ENCODE data around the gene RAI1. TPM values are rescaled to one million over a fixed set of nuclear protein-coding genes. Genes with fewer than 3 reads are reported as not detected.
"Not testable (repeated sequence)": the region's sequence is repeated elsewhere in the genome, so short reads cannot be mapped to it uniquely, and the experiment has no call there.

RAI1 gene
- total RNA-seq, 1 donor, result 8.9 TPM

DNA sequence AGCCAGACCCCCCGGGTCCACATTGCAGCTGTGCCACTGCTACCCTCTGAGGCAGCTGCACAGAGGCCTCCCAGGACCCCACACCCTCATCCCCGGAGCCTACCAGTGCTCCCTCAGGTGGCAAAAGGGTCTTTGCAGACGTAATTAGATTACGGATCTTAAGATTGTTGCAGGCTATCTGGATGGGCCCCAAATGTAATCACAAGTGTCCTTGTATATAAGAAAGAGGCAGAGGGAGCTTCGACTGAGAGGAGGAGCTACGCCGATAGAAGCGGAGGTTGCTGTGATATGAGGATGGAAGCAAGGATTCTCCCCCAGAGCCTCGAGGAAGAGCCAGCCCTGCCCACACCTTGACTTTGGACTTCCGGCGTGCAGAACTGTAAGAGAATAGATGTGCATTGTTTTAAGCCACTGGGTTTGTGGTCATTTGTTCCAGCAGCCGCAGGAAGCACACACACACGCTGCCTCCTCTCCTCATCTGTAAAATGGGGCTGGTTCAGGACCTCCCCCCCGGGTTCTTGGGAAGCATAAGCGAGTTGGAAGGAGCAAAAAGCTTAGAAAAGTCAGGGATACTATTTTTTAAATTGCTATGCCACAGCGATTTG is 10.5 kb upstream of the RAI1 start:
- H3K9me3 ChIP-seq (ENCODE audit: low read depth, low read length), result no peaks in the 10 kb centered on the region

DNA sequence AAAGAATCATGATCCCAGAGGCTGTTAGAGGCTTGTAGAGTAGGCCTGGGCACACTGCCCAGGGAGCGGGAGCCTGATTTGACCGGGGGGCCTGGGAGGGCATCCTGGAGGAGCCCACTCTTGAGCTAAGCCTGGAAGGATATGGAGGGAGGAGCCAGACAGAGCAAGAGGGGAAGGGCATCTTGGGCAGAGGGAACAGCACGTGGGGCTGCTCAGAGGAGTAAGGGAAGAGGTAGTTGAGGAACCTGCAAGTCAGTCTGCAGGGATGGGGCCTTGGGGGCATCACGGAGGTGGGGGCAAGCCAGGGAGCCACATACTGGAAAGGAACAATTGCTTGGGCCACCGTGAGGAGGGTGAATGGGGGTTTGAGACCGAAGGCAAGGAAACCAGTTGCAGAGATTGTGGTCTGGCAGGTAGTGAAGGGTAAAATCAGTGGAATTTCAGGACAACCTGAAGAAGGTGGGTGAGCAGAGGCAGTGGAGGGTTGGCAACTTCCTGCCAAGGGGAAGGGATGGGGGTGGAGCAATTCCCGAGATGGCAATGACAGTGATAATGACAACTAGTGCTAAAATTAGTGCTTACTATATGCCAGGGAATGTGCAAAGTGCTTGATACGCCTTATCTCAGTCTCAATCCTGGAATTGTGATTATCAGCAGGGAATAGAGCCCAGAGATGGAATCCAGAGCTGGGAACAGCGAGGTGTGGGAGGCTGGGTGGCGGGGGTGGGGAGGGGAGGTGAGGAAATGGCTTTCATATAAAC is 9.7 kb upstream of the RAI1 start:
- H3K27me3 ChIP-seq (ENCODE audit: insufficient read depth, low read length), result no peaks in the 10 kb centered on the region

More for the DNA sequence above, 10.5 kb upstream of the RAI1 start:
- Histone ChIP-seq H3K4me1 (ENCODE audit: insufficient read depth, low read length) (peaks cover 13% of the 10 kb centered on the region), H3K27me3 (ENCODE audit: insufficient read depth, low read length) (no peaks in the 10 kb centered on the region), H3K4me3 (ENCODE audit: low read length) (no peak overlapping the region)

DNA sequence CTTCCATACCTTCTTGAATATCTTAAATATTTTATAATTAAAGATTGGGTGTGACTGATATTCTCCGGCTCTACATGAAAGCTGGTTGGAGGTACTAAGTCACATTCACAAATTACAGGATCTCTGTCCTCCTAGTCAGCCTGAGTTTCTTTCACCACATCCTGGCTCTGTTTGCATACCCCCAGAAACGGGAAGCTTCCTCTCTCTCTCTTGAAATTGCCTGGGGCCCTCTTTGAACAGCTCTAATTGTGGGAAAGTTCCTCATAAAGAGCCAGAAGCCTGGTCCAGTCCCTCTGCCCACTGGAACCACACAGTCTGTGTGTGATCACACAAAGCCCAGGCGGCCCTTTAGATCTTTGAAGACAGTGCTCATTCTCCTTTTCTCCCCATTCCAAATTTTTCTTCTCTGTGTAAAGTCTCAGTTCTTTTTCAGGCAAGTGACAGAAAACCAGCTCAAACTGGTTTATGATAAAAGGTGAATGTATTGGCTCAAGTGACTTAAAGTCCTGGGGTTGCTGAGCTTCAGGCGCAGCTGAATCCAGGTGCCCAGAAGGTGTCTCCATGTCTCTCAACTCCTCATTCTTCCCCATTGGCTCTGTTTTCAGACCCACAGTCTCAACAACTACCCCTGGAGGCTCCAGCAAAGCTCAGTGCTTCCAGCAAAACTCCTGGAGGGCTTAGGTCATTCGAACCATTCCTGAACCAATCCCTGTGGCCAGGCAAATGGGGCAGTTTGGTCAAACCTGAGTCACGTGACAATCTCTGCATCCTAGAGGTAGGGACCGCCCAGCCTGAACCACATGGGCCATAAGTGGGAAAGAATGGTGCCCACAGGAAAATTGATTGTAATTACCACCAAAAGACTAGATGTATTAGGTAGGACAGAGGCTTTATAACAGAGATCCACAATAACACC is 8.5 kb upstream of the RAI1 start:
- no peak overlapping the region for H3K4me3 ChIP-seq (ENCODE audit: low read length)
- H3K9me3 ChIP-seq (ENCODE audit: low read depth, low read length), result no peaks in the 10 kb centered on the region
- H3K4me1 ChIP-seq (ENCODE audit: insufficient read depth, low read length), result peaks cover 25% of the 10 kb centered on the region
- H3K27me3 ChIP-seq (ENCODE audit: insufficient read depth, low read length), result no peaks in the 10 kb centered on the region

More for the DNA sequence above, 9.7 kb upstream of the RAI1 start:
- peaks cover 20% of the 10 kb centered on the region for H3K4me1 ChIP-seq (ENCODE audit: insufficient read depth, low read length)
- H3K9me3 ChIP-seq (ENCODE audit: low read depth, low read length), result no peaks in the 10 kb centered on the region
- no peak overlapping the region for H3K4me3 ChIP-seq (ENCODE audit: low read length)

DNA sequence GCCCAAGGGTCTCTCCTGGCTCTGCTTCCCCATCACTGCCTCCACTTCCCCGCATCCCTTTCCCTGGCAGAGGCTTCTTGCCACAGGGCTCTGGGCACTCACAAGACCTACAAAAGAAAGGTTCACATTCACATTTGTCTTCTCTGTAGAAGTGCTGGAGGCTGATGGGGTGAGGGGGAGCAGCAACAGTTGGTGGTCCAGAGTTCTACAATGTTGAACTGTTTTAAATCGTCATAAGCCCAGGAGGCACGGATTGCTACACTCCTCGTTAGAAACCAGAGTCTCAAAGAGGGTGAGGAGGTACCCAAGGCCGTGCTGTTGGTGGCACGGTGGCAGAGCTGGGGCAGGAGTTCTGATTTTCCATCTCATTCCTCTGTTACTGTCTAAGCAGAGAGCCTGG is 5.8 kb upstream of the RAI1 start:
- H3K9me3 ChIP-seq (ENCODE audit: low read depth, low read length), result no peaks in the 10 kb centered on the region
- H3K4me1 ChIP-seq (ENCODE audit: insufficient read depth, low read length), result peaks cover 25% of the 10 kb centered on the region
- no peak overlapping the region for H3K4me3 ChIP-seq (ENCODE audit: low read length)
- H3K27me3 ChIP-seq (ENCODE audit: insufficient read depth, low read length), result no peaks in the 10 kb centered on the region

DNA sequence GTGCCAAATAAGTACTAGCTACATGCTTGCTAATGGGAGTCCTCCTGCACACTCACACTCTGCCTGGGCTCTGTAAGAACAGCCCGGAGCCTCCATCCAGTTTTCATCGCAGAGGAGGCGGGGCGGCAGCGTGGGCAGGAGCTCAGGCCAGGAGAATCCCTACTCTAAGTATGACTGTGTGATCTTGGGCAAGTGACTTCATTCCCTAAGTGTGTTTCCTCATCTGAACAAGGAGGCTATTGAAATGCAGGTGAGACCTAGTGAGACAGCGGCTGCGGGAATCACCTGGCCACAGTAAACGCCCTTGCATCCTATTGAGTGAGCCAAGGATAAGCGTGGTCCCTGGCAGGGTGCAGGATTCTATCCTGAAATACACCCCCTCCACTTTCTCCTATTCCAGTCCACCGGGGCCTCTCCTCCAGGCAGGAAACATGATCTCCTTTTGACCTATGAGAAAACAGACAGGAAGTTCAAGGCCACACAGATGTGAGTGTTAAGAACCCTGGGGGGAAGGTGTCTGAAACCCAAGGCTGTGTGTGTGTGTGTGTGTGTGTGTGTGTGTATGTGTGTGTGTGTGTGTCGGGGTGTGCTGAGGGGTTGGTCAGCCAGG is 5.2 kb upstream of the RAI1 start:
- H3K4me3 ChIP-seq (ENCODE audit: low read length), result no peak overlapping the region
- H3K4me1 ChIP-seq (ENCODE audit: insufficient read depth, low read length), result peaks cover 28% of the 10 kb centered on the region
- H3K27me3 ChIP-seq (ENCODE audit: insufficient read depth, low read length), result no peaks in the 10 kb centered on the region
- no peaks in the 10 kb centered on the region for H3K9me3 ChIP-seq (ENCODE audit: low read depth, low read length)

DNA sequence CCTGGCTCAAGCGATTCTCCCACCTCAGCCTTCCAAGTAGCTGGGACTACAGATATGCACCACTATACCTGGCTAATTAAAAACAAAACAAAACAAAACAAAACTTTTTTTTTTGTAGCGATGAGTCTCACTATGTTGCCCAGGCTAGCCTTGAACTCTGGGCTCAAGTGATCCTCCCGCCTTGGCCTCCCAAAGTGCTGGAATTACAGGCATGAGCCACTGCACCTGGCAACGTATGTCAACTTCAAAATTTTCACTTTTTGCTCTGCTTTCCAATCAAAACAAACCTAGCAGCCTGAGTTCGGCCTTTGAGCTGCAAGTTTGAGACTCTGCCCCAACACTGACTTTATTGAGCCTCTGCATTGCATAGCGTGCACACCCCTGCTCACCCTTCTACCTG is 4.5 kb upstream of the RAI1 start:
- no peaks in the 10 kb centered on the region for H3K27me3 ChIP-seq (ENCODE audit: insufficient read depth, low read length)

DNA sequence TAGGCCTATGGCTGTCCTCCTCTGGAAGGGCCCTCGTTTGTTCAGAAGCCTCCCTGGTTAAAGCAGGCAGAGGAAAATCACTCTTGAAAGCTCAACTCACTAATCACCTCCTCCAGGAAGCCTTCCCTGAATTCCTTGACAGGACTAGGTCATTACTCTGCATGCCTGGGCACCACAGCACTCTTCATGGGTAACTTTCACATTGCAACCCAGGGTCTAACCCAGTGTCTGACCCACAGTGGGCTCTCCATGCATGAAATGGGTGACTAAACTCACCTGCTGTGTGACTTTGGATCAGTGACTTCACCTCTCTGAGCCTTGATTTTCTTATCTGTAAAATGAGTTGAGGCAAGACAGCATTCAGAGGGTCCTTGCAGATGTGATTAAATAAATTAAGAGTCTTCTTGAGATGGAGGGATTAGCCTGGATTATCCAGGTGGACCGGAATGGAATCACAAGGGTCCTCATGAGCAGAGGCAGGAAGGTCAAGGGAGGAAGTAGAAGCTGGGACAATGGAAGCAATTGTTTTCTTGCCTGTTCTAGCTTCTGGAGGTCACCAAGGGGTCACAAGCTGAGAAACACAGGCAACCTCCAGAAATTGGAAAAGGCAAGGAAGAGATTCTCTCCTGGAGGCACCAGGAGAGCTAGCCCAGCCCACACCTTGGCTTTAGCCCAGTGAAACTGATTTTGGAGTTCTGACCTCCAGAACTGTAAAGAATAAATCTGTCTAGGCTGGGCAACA is 3.8 kb upstream of the RAI1 start:
- Histone ChIP-seq H3K4me1 (ENCODE audit: insufficient read depth, low read length) (peaks cover 24% of the 10 kb centered on the region), H3K27me3 (ENCODE audit: insufficient read depth, low read length) (no peaks in the 10 kb centered on the region), H3K9me3 (ENCODE audit: low read depth, low read length) (no peaks in the 10 kb centered on the region), H3K4me3 (ENCODE audit: low read length) (no peak overlapping the region)

More for the DNA sequence above, 4.5 kb upstream of the RAI1 start:
- Histone ChIP-seq H3K9me3 (ENCODE audit: low read depth, low read length) (no peaks in the 10 kb centered on the region), H3K4me3 (ENCODE audit: low read length) (no peak overlapping the region), H3K4me1 (ENCODE audit: insufficient read depth, low read length) (peaks cover 29% of the 10 kb centered on the region)

DNA sequence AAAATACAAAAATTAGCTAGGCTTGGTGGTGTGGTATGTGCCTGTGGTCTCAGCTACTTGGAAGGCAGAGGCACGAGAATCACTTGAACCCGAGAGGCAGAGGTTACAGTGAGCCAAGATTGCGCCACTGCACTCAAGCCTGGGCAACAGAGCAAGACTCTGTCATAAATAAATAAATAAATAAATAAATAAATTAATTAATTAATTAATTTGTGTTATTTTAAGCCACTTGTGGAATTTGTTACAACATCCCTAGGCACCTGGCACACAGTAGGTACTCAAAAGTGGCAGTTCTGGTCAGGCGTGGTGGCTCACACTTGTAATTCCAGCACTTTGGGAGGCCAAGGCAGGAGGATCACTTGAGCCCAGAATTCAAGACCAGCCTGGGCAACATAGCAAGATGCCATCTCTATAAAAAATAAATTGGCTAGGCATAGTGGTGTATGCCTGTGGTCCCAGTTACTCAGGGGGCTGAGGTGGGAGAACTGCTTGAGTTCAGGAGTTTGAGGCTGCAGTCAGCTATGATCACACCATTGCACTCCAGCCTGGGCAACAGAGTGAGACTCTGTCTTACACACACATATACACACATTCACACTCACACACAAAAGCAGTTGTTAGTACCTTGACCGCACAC is 3.1 kb upstream of the RAI1 start:
- not testable (repeated sequence) for H3K9me3 ChIP-seq (ENCODE audit: low read depth, low read length)

DNA sequence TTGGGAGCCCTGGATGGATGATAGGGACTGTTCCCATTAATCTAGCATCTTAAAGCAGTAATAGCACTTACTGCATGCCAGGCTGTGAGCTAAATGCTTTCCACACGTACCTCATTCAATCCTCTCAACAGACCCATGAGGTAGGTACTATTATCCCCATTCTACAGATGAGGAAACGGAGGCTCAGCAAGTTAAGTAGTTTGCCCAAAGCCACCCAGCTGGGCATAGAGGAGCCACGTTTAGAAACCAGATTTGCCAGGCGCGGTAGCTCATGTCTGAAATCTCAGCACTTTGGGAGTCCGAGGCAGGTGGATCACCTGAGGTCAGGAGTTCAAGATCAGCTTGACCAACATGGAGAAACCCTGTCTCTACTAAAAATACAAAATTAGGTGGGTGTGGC is 2.0 kb upstream of the RAI1 start:
- H3K4me3 ChIP-seq (ENCODE audit: low read length), result no peak overlapping the region
- no peaks in the 10 kb centered on the region for H3K27me3 ChIP-seq (ENCODE audit: insufficient read depth, low read length)
- peaks cover 29% of the 10 kb centered on the region for H3K4me1 ChIP-seq (ENCODE audit: insufficient read depth, low read length)
- H3K9me3 ChIP-seq (ENCODE audit: low read depth, low read length), result no peaks in the 10 kb centered on the region

More for the DNA sequence above, 3.1 kb upstream of the RAI1 start:
- not testable (repeated sequence) for H3K4me3 ChIP-seq (ENCODE audit: low read length); H3K27me3 ChIP-seq (ENCODE audit: insufficient read depth, low read length)
- H3K4me1 ChIP-seq (ENCODE audit: insufficient read depth, low read length), result peaks cover 21% of the 10 kb centered on the region

DNA sequence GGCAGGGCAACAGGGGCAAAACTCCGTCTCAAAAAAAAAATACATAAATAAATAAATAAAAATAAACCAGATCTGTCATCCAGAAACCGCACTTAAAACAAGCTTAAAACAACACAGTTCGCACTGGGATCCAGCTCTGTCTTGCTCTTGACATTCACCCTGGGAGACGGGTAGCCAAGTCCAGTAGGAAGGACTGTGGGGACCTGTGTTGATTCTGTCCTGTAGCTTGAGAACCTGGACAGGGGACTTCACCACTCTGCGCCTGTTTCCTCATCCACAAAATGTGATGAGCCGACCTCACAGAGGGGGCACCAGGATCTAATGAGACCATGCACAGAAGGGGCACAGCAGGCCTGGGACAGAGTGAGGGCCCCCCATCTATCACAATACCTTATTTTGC is 1.5 kb upstream of the RAI1 start:
- Histone ChIP-seq H3K4me3 (ENCODE audit: low read length) (no peak overlapping the region), H3K9me3 (ENCODE audit: low read depth, low read length) (no peaks in the 10 kb centered on the region), H3K27me3 (ENCODE audit: insufficient read depth, low read length) (no peaks in the 10 kb centered on the region), H3K4me1 (ENCODE audit: insufficient read depth, low read length) (peaks cover 29% of the 10 kb centered on the region)

DNA sequence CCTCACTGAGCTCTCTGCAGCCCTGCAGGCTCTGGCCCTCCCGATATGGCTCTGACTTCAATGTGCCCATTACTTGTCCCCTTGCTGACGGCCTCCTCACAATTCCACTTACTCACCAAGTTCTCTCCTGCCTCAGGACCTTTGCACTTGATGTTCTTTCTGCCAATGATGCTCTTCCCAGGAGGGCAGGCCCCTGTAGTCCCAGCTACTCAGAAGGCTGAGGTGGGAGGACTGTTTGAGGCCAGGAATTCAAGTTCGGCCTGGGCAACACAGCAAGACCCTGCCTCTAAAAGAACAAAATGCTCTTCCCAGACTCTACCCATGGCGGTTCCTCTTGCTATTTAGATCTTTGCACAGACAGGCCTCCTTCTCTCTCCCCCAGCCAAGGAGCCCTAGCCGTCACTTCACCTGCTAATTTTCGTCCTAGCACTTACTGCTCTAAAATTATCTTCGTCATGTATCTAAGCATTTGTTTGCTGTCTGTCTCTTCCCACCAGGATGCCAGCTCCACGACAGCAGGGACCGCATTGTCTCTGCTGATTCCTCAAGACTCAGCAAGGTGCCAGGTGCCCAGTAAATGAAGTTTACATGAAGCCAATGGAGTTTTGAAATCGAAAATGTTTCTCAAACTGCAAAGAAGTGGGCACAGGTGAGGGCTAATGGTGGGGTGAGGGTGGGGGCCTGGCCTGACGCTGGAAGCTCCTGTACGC is 626 bp upstream of the RAI1 start:
- Histone ChIP-seq H3K4me3 (ENCODE audit: low read length) (no peak overlapping the region), H3K27me3 (ENCODE audit: insufficient read depth, low read length) (no peaks in the 10 kb centered on the region), H3K9me3 (ENCODE audit: low read depth, low read length) (no peaks in the 10 kb centered on the region), H3K4me1 (ENCODE audit: insufficient read depth, low read length) (peaks cover 29% of the 10 kb centered on the region)

DNA sequence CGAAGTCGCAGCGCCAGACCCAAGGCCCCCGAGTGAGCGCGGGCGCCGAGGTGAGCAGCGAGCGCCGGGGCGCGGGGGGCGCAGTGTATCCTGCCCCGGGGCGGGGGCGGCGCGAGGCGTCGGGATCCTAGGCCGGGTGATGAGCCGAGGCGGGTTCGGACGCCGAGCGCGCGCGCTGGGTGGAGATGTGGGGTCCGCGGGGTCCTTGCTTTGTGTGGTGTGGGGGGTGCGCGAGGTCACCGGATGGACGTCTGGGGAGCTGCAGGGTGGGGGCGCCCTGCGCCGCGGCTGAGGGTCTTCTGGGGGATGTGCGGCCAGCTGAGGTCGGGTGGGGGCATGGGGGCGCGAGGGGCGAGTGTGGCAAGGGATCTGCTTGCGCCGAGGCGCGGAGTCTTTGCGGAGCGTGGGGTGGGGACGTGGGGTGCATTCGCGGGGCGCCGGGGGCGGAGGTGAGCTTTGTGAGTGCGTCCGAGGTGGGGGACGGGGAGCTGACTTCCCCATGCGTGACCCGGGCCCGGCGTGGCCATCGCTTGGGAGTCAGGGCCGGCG is 560 bp downstream of the RAI1 start:
- Histone ChIP-seq H3K27me3 (ENCODE audit: insufficient read depth, low read length) (no peaks in the 10 kb centered on the region), H3K9me3 (ENCODE audit: low read depth, low read length) (no peaks in the 10 kb centered on the region), H3K4me1 (ENCODE audit: insufficient read depth, low read length) (peaks cover 19% of the 10 kb centered on the region), H3K4me3 (ENCODE audit: low read length) (peak overlapping the region; percentile 59)

DNA sequence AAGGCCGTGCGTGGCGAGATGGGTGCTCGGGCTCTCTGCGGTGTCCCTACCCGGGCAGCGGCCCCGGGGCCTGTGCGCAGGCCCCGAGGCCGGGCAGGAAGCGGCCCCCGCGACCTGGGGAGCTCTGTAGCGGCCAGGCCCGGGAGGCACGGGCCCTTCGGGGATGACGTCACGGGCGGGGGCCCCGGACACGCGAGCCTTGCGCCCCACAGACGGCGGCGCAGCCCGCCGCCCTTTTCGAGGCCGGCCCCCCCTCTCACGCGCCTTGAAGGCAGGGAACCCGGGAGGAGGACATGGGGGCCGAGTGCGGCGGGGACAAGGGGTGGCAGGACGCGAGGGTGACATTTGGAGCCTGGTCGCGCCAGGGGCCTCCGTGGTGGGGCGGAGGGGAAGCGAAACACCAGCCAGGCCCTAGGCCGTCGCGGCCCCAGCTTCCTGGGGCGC is 1.1 kb downstream of the RAI1 start:
- Histone ChIP-seq H3K27me3 (ENCODE audit: insufficient read depth, low read length) (no peaks in the 10 kb centered on the region), H3K4me1 (ENCODE audit: insufficient read depth, low read length) (peaks cover 17% of the 10 kb centered on the region), H3K4me3 (ENCODE audit: low read length) (peak overlapping the region; percentile 59), H3K9me3 (ENCODE audit: low read depth, low read length) (no peaks in the 10 kb centered on the region)
